Suppressor macrophage treated with lipopolysaccharide for 4 hours (primary cell): ENCODE results near the gene ATG4D.
"Not testable (repeated sequence)": the region's sequence is repeated elsewhere in the genome, so short reads cannot be mapped to it uniquely, and the experiment has no call there.

ENCODE experiments used
- DNase-seq: peaks from one replicate; pipeline ENCODE4 v3.0.0-alpha.2; 2020

Gene ATG4D

DNA sequence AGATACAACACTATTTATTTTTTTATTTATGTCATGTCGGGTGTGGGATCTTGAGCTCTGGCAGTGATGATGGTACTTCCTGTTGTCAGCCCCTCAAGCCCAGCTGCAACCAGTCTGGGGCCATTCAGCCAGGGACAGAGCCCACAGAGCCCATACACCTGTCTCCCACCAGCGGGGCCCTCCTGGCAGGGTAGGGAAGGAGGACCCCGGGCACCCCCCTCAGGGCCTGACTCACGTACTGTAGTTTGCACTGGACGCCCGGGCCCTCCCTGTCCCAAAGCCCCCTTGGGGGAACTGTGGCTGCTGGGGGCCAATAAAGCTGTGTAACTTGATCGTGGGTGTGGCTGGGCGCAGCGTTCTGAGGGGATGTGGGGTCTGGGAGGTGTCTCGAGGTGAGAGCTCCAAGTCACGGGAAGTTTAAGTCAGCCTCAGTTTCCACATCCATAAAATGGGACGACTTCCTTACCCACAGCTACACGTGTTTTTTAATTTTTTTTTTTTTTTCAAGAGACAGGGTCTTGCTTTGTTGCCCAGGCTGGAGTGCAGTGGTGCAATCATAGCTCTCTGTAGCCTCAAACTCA lies 9.5 kb downstream of the ATG4D start:
- no peak for DNase-seq

DNA sequence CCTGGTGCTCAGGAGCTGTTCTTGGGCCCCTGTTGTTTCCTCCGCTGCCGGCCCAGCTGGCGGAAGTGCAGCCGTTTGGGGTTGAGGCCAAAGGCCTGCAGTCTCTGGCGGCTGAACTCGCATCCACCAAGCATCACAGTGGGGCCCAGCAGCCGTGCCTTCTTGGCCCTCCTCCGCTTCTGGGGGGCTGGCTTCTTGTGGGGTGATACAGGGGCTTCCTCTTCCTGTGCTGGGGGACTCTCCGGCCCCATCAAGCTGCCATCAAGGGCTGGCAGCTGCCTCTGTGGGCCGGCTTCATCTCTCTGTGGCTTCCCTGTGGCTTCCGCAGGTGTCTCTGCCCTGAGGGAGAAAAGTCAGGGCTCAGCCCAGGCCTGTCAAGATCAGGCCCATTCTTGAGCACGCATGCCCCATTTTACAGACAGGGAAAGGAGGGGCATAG lies 10.3 kb downstream of the ATG4D start:
- no peak for DNase-seq

DNA sequence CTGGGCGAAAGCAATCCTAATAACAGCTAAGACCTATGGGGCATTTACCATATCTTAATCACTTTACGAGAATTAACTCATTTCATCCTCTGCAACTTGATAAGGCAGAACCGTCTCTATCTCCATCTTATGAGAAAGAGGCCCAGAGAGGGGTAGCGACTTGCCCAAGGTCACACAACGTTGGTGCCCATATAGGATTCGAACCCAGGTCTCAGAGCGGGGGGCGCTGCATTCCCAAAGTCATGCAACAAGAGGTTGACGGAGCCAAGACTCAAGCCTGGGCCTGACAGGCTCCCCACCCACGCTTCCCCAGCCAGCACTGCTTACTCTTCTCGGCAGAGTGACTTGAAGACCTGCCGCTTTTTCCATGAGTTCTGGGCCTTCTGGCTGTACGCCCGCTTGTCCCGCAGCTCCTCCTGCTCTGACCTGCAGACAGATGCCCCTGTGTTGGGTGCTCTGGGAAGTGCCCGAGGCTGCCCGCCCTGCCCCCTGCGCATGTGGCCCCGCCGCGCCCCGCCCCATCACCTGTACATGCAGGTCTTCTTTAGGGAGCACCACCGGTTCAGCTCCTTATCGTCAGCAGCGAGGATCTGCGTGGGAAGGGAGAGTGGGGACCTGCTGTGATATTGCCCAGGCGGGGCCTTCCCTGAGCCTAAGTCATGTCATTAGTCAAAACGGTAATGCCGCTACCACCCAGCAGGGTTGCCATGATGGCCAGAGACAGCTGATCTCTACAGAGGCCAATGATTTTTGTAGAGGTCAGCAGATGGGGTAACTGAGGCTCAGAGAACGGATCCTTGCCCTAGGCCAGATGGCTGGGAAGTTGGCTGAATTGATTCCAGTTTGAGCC lies 11.3 kb downstream of the ATG4D start:
- no peak for DNase-seq

DNA sequence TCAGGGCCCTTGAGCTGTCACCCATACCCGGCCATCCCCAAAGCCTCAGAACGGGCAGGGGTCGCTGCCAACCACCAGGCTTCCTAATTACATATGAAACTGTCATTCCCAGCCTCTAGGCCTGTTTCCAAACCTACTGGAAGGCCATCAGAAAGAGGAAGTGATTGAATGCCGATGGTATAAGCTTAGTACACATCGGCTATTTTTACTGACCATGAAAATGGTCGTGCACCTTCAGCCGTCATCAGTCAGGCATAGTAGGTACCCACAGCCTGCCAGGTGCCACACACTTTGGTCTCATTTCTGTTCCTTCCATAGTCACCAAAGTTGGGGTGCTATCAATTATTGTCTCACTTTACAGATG lies 11.9 kb downstream of the ATG4D start:
- peak; percentile 35 for DNase-seq

DNA sequence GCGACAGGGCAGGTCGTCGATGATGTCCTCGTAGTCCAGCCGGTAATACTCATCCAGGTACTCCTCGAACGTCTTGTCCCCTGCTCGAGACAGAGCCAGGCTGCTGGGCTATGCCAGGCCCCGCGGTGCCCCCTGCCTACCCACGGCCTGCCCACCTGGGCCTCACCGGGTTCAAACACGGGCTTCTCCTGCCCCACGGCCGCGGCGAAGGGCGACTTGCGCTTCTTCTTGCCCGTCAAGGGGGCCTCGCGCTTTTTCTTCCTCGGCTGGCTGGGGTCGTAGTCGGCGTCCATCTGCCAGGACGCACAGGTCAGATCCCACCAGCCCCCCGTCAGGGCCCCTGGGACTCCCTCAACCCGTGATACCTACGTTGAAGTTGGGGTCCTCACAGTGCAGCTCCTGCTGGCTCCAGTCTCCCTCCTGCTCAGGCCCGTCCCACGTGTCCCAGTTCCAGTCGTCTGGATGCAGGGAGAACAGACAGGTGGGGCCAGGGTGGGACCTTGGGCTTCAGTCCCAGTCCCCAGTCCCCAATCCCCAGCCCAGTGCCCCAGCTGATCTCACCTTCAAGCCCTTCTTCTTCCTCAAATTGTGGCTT lies 14.0 kb downstream of the ATG4D start:
- no peak for DNase-seq

DNA sequence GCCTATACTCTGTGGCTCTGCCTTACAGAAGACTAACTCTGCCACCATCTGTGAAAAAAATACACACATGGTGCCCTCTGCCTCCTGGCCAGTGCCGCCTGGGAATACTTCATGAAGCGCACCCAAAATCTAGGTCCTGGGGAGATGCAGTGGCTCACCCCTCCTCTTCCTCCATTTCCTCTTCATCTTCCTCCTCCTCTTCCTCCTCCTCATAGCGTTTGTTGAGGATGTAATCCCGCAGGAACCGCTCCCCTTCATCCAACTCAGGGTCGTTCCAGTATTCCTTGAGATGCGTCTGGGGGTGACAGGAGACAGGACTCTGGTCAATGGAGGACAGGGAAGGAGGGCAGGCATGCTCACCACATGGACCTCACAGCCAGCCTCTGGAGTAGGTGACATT lies 16.4 kb downstream of the ATG4D start:
- DNase-seq = no peak

DNA sequence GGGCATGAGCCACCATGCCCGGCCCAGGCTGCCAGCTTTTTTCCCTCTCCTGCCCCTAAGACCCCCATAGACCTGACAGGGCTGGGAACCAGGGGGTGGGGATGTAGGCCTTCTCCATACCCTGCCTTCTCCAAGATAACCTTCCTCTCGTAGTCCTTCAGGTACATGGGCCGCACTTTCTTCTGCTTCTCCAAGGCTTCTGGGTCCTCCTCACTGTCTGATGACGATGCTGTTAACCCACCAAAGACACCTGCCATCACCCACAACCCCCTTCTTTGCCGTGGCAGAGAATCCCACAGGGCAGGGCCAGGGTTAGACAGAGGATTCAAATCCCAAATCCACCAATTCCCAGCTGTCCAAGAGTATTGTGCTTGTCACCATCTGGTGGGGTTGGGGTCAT lies 18.9 kb downstream of the ATG4D start:
- no peak for DNase-seq

DNA sequence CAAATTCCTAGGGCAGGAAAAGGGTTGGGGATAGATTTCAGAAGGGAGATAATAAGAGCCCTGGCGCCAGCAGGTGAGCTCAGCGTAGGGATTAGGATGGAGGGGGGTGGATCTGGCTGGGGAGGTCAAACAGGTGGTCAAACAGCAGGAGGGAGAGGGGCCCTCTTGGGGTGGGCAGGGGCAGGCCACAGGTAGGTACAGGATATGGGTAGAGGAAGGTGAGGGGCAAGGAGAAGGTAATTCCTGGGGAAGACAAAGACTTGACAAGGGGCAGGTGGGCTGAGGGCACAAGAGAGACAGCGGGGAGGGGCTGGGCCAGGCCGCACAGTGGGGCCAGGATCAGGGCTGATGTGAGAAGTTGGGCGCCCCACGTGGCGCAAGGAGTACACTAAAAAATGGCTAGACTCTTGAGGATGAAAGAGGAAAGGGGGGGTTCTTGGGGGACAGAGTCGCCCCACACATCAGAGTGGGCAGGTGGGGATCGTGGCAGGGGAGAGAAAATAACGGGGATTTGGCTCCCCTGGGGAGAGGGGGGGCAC lies 21.4 kb downstream of the ATG4D start:
- no peak for DNase-seq

DNA sequence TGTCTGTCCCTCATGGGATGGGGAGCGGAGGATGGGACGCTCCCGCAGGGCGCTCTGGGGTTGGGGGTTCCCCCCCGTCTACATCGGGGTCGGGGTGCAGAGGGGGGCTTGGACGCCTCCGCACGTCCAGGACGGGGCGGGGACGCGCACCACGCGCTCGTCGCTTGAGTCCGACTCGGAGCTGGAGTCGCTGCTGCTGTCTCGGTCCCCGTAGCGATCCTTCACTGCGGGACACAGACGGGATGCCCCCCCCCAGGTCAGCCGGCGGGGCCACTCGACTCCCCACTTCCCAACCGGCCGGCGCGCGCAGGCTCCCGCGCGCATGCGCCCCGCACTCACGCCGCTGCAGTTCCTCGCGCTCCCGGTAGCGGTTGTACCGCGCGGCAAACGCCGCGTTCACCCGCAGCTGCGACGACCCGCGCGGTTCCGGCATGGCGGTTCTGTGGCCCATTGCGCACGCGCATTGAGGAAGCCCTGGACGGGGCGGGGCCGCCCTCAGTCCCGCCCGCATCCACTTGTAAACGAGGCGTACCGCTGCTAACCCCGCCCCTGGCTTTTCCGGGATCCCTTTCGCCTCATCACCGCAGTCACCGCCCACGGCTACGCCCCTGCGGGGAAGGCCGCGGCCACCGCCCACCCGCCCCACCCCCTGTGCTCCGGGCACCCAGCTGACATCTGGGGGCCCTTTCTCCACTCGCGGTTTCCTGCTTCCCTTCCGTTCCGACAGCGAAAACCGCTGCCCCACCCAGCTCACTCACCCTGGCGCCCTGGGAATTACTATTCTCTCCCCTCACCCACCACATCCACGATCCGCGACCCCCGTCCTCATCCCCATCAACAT lies 22.1 kb downstream of the ATG4D start, which contains the start of gene KRI1:
TSS of gene KRI1 (minus strand) at position 444 of the 841 bp plus-strand sequence. CDS start at position 433, 11 bp downstream.
- peak; percentile 99 for DNase-seq

DNA sequence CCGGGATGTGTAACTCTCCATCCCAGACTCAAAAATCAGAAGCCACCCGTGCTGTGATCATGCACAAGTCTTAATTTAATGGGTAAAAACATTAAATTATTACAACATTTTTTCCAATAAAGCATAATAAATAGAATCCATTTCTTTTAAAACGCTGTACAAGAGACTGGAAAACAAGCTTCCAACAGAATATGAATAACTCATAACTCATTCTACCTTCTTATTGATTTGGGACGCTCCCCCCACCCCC lies 22.6 kb downstream of the ATG4D start:
- DNase-seq = no peak

DNA sequence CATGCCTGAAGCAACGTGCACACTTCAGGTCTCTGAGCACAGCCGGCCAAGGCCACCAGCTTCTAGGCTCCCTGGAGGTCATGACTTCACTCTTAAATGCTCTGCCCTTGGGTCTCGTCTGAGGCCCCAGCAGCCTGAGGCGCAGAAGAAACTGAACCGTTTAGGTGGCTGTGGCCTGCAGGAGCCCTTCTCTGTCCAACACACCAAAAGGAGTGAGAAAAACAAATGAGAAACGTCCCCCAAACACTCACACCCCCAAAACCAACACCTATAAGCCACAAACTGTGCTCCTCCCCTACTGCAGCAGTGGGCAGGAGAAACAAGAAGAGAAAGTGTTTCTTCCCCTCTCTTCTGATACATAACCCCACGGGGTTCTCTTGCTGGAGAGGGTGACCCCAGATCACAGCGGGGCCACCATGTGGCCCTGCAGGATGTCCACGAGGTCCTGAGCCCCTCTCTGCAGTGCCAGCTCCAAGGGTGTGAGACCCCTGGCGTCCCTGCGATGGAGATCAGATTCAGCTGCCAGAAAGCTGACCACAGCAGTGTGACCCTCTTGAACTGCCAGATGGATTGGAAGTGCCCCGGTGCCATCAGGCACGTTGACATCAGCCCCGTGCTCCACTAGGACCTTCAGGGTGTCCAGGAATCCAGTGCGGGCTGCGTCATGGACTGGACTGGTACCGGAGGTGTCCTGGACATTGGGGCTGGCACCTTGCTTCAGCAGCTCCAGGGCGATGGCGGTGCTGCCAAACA lies 23.1 kb downstream of the ATG4D start:
- peak; percentile 35 for DNase-seq

DNA sequence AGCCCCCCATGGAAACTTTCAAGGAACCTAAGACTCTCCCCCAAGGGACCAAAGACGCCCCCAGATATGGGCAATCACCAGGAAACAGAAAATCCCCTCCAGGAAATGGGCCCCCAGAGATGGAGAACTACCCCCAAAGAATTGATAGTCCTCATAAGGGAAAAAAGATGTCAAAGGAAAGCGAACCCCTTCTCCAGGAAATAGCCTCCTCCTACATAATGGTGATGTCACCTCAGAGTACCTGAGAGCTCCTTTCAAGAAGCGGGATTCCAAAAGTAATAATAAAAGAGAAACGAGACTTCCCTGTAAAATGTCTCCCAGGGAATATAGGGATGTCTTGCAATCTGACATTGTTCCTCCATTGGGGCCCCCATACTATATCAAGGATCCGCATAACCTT lies 24.0 kb downstream of the ATG4D start:
- DNase-seq = no peak

DNA sequence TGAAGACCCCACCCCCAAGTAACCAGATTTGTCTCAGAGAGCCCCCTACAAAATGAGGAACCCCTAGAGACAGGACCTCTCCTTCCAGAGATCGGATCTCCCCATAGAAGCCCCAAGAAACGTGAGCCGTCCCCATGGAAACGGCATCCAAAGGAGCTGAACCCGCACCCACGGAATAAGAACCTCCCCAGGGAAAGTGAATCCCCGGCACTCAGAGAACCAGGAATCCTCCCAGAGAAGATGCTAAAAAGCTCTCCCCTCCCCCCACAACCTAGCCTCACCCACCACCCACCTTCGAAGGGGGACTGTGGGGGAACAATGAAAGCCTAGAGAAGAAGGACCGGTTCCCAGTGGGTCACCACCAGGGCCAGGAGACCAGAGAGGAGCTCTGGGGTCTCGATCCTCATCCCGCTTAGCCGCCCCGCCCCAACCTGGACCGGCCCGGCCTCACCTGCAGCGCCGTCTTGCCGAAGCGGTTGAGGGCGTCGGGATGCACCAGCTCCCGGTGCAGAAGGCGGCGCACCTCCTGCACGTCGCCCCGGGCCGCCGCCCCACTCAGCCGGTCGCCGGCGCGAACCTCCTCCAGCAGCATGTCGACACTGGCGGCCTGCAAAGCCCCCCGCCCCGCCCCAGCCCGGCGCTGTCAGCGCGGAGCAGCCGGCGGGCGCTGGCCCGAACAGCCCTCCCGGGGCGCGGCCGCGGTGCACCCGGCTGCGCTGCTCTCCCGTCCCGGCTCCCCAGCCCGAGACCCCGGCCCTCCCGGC lies 24.5 kb downstream of the ATG4D start:
- no peak for DNase-seq

DNA sequence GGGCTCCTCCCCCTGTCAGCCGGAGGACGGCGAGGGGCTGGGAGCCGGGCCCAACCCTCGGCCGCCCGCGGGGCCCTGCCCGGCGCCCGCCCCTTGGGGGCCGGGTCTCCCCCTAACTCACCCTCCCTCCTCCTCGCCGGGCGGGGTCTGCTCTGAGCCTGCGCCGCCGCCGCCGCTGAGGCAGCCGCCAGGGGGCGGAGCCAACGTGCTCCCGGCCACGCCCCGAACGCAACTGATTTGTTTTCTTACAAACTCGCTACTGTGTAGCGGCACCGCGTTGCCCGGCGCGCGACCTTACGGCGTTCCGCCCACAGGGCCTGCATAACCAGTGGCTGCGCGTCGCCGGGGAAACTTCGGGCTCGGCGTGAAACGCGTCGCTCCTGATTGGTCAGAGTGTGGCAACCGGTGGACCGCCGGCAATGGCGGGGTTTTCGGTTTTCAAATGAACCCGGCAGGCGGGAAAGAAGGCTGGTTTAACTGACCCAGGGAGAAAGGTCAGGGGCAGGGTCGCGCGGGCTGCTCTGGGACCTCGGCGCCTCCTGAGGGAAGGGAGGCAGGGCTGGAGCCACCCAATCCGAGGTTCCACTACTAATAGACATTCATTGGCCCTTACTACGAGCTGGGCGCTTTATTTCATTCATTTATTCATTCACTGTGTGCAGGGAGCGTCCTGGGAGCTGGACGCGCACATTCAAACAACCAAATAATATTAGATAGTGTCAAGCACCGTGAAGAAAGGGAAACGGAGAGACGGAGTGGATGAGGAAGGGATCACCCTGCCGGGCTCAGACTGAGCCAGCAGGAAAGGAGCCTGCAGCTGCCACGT lies 25.3 kb downstream of the ATG4D start, which contains the start of gene CDKN2D:
TSS of gene CDKN2D (minus strand) at position 154 of the 826 bp plus-strand sequence. CDS start 326 bp downstream, outside the sequence.
- peak; percentile 100 for DNase-seq

DNA sequence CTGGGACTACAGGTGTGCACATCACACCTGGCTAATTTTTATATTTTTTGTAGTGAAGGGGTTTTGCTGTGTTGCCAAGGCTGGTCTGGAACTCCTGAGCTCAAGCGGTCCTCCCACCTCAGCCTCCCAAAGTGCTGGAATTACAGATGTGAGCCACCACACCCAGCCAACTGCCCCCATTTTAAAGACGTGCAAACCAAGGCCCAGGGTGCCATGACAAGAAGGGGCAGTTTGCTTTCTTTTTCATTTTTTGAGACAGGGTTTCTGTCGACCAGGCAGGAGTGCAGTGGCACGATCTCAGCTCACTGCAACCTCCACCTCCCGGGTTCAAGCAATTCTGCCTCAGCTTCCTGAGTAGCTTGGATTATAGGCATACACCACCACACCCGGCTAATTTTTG lies 30.1 kb downstream of the ATG4D start:
- DNase-seq = not testable (repeated sequence)

DNA sequence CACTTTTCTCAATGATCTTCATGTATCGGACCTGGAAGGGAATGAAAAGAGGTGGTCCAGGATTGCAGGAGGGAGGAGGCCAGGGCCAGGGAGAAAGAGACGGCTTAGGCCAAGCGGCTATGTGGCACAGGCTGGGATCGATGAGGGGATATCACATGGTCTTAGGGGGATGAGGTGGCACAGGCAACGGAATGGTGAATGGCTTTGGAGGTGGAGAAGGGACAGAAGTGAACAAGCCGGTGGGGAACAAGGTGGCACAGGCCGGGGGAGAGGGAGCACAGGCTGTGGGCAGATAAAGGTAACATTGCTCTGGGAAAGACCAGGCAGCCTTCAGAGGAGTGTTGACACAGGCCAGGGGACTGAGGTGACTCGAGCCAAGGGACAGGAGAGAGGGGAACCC lies 30.8 kb downstream of the ATG4D start:
- DNase-seq = no peak

DNA sequence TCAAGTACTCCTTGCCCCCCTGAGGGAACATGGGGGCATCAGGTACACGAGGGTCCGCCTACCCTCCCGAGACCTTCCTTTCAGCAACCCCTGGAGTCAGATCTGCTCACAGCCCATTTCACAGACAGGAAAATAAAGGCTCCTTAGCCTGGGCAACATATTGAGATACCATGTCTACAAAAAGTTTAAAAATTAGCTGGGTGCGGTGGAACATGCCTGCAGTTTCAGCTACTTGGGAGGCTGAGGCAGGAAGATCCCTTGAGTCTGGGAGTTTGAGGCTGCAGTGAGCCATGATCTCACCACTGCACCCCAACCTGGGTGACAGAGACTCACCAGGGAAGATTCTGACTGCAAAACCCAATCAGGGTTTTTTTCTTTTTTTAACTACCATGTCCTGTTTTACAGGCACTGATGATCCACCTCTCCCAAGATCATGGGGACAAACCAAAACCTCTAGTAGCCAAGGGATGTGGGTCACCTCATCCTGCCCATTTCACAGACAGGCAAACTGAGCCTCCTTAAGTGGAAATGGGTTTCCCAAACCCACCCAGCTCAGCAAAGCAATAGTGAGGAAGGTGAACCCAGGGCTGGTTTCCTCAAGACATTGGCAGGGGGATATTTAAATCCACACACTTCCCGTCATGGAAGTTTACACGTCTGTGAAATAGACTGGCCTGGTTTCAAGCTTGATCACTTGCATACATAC lies 31.5 kb downstream of the ATG4D start:
- no peak for DNase-seq

DNA sequence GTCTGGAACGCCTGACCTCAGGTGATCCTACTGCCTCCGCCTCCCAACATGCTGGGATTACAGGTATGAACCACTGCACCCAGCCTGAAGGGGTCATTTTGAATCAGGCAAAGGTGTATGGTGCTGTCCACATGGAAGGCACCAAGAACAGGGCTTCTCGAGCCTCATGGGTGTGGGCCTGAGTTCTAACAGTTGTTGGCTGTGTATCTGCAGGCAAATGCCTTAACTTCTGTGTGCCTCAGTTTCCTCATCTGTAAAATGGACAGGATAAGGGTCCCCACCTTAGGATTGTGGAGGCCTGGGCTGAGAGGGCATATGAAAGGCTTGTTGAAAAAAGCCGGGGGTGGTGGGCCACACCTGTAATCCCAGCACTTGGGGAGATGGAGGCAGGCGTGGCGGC lies 34.2 kb downstream of the ATG4D start:
- no peak for DNase-seq

DNA sequence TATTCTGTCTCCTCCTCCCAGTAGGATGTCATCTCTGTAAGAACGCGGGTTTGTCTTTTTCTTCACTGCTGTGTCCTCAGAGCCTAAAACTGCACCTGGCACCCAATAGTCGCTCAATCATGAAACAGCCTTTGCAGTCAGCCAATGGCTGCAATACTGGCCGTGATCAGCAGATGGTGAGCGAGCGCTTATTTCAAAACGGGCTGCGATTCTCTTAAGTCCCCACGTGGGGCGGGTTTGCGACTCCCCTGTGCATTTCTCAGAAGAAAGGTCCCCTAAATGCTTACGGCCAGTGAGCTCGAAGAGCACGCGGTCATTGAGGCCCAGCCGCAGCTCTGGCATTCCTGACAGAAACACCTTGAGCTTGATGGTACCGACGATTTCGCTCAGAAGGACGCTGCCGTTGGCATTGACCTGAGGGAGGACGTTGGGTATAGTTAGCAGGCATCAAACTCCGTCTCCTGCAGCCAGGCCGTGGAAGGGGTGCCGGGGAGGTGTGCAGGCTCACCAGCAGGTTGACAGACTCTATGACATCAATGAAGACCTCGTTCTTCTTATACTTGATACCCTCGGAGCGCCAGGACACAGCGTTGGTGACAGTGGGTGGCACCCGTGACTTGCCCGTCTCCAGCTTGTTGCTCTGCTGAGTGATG lies 37.4 kb downstream of the ATG4D start:
- peak; percentile 96 for DNase-seq
